ENCODE data around the gene SMIM21.

Gene SMIM21

GRCh38 chr18:75427603-75428002 is at the start of gene SMIM21:
Gene SMIM21, minus strand, starts transcription at chr18:75427703. Its CDS starts 140 bp downstream, at chr18:75427563.
- DNase-seq: no peak

- no peak for DNase-seq
These were observed 47.7 kb upstream of the SMIM21 start for GRCh38 chr18:75475228-75475627.

- DNase-seq: no peak
These were observed 46.8 kb upstream of the SMIM21 start for GRCh38 chr18:75474332-75474731.

DNA sequence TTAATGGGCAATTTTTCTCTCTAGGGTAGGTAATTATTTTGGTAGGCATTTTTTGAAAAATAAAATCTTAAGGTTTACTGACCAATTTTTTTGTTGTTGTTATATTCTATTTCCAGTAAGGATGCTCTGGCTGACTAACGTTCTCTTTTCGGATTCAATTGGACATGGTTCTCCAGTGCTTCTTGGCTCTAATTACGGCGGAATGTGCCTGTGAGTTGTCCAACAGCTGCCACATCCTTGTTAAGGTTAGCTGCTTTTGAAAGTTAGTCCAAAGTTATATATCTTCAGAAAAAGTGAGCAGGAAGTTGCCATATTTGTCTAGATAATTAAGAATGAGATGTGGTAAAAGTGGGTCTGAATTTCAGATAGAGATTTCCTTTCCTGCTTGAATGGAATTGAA is 45.8 kb upstream of the SMIM21 start:
- no peak for DNase-seq

DNA sequence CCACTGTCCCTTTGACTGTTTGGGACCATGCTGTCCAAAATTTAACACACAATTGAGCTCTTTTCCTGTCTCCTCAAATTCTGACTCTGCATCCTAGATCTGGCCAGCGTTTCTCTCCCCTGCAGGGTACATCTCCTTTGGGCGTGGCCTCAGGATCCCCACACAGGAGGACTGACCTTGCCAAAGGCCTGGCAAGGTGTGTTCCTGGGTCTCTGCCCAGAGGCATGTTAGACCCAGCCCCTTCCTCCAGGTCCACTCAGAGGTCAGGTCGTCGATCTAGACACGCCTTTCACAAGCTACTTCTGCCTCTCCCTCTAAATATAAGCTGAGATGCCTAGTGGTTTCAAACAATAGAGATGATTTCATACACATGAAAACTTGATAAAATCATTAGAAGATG is 45.4 kb upstream of the SMIM21 start:
- no peak for DNase-seq

- DNase-seq: no peak
These were observed 44.9 kb upstream of the SMIM21 start for GRCh38 chr18:75472396-75472795.

- no peak for DNase-seq
These were observed 44.3 kb upstream of the SMIM21 start for GRCh38 chr18:75471850-75472249.

- DNase-seq: no peak
These were observed 40.3 kb upstream of the SMIM21 start for GRCh38 chr18:75467851-75468250.

DNA sequence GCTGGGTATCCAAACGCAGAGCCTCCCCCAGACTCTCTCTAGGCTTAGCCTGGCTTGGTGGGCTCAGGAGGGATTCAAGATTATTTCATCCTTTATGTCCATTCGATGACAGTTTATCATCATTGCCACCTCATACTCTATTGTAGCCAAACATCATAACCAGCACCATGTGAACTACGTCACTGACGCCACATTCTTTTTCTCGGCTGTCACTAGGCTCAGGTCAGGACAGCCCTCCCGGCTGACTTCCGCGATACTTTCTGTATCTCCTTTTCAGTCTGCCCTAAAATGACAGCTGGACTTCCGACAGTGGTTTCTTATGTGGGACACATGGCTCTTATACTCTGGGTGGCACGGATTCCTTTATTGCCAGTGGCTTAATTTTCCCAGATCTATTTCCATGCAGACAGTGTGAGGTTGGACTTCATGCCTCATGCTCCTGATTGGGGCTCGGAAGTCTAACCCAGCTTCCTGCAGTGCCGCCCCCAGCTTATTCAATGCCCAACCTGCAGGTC is 39.8 kb upstream of the SMIM21 start:
- DNase-seq: no peak

- no peak for DNase-seq
These were observed 36.9 kb upstream of the SMIM21 start for GRCh38 chr18:75464356-75464755.

GRCh38 chr18:75462178-75462832 is 34.8 kb upstream of the SMIM21 start:
- DNase-seq: no peak

DNA sequence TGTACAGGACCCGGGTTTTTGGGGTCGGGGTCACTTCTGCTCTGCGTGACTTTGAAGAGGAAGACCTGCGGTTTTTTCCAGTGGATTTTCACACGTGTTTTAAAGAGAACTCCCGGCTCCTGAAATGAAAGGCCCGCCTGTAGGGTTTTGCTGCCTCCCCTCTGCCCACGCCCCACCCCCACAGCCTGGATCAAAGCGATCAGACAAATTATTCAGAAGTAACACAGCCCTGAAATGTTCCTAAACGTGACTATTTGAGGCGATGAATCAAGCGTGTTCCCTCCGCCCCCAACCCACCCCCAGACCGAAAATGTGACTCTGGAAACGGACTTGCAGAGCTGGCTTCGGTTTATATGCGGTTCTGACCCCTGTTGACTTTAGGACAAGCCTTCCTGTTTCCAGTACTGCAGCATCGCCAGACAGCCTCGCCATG is 28.7 kb upstream of the SMIM21 start:
- DNase-seq: peak; percentile 64

- DNase-seq: no peak
These were observed 28.0 kb upstream of the SMIM21 start for GRCh38 chr18:75455249-75456198.

- no peak for DNase-seq
These were observed 26.7 kb upstream of the SMIM21 start for GRCh38 chr18:75454022-75454795.

DNA sequence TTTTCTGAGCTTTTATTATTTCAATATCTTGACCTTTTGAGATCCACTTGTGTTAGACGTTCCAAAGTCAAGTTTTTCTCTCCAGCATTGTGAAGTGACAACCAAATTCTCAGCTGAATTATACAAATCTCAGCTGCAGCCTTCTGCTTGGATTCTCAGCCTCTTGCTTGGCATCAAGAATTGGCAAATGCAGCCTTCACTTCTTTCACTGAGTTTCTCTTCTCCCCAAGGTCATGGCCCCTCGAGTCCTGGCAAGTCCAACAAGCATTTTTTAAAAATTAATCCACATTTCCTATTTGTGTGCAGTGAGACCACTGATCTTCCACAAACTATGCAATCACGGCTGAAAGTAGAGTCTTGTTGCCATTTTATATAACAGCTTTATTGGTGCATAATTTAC is 23.4 kb upstream of the SMIM21 start:
- DNase-seq: no peak

- no peak for DNase-seq
These were observed 14.4 kb upstream of the SMIM21 start for GRCh38 chr18:75441896-75442295.

DNA sequence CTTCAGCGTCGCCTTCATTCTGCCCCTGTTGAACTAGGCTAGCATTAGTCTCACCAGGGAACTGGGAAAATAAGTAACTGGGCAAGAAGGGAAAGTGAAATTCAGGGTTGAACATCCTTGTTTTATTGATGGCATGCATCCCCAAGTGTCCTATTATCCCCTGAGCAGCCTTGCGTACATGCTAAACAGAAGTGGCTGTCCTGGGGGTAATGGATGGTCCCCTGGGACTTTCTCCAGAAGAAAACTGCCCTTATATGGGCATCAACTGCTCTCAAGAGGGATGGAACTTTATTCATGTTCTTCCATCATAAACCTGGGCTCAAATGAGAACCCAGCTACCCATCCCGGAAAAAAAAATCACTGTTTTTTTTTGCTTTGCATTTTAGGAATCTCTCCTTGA is 11.8 kb upstream of the SMIM21 start:
- no peak for DNase-seq

DNA sequence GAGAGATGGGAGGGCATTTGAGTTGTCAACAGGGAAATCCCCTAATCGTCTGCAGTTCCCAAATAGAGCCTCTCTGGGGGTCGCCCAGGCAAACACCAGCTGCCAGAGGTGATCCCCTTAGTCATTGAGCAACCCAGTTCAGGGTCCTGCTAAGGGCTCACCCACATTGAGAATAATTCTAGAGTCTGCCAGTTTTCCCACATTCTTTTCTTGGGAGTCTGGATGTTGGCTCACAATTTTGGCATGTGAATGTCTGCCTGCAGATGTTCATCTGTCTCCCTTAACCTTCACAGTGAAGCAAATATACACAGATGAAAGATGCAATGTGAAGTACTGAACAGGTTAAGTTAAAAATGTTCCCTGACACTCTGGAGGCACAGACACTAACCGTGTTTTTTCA is 11.4 kb upstream of the SMIM21 start:
- no peak for DNase-seq

DNA sequence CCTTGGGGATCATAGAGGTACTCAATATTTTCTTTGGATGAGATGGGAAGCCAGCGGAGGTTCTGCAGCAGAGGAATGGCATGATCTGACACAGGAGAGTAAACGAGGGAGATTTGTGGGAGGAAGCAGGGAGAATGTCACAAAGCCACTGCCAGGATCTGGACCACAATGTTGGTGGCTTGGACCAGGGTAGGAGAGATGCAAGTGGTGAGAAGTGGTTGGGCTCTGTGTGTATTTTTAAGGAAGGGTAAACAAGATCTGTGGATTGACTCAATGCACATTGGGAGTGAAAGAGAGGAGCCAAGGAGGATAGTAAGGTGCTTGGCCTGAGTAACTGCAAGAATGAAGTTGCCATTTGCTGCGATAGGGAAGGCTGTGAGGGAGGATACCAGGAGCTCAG is 10.5 kb upstream of the SMIM21 start:
- no peak for DNase-seq

DNA sequence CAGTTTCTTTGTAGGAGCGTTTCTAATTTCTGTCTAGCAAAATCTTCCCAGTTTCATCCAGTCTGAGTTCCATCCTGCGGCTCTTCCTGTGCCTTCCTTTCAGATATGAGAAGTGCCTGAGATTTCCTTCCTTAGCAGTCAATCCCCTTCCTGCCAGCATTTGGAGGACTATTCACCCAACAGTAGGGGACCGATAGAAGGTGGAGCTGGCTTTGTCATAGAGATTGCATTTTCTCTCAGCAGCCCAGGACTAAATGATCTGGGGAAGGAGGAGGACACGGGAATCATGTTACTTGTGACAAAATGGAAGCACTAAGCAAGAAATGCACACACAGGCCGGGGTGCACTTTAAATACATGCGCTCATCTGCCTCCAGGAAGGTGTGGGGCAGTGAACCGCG is 5.6 kb upstream of the SMIM21 start:
- DNase-seq: no peak

DNA sequence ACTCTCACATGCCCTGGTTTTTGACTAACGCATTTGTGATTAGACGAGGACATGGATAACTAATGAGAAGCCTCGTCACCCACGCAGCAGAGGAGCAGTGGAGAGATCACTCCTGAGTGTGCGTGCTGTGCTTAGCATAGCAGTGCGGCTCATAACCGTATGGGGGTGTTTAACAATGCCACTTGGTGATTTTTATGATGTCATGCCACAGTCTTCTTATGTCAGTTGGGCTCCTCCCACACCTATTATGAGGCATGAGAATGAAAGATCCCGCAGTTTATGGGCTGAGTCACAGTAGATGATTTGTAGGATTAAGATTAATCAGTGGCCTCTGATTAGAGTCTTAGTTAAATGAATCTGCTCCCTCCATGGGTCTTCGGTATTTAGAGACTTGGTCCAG is 2.5 kb upstream of the SMIM21 start:
- no peak for DNase-seq

DNA sequence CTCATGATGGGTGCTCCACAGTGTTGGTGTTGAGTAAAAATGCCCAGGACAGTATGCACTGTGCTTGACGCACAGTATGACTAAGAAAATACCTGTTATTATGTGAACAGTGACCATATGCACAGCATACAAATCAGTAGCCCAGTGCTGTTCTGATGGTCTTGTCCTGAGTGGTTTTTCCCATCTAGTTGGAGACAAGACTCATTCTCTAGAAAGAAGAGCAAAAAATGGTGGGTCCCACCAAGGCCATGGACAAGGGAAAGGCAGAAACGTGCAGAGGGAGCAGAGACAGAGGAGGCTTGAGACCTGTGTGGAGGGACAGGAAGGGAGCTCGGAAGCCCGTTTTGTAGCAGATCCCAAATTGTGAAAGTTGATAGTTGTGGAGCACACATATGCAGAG is 987 bp upstream of the SMIM21 start:
- no peak for DNase-seq

GRCh38 chr18:75422341-75422910 is 5.1 kb downstream of the SMIM21 start:
- no peak for DNase-seq

Measured in stimulated activated CD4-positive, alpha-beta T cell treated with anti-CD3 and anti-CD28 coated beads, Interleukin-4, amount 100 ng/mL, for 1 hour (primary cell).